NCI-H146 treated with DMSO at 0.1 percent for 48 hours (cell line): Measurements from ENCODE around the gene TTC22.
"Not testable (repeated sequence)": the region's sequence is repeated elsewhere in the genome, so short reads cannot be mapped to it uniquely, and the experiment has no call there.

Source experiments
- DNase-seq: peaks from one replicate; lab custom pipeline; 2025; ENCODE audit not compliant: unreplicated experiment; lab: John Stamatoyannopoulos, UW

TTC22 gene

DNA sequence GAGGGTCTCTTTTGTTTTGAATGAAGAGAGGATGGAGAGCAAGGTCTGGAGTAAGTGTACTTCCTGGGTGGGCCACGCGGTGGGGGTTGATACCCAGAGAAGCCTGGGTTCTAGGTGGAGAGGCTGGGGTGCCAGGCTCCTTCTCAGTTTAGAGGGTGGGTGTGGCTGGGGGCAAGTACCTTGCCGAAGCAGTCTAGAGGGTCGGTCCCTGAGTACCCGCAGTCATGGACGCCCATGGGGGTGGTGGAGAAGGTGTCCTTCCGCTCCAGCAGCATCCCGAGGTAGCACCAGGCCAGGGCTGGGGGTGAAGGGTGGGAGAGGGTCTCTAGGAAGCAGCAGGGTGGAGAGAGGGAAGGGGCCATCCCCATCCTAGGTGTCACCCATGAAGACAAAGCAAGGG is 14.3 kb downstream of the TTC22 start:
- DNase-seq, result no peak

GRCh38 chr1:54784066-54784465 is 17.1 kb downstream of the TTC22 start:
- no peak for DNase-seq

GRCh38 chr1:54782588-54782987 is 18.5 kb downstream of the TTC22 start:
- DNase-seq, result no peak

DNA sequence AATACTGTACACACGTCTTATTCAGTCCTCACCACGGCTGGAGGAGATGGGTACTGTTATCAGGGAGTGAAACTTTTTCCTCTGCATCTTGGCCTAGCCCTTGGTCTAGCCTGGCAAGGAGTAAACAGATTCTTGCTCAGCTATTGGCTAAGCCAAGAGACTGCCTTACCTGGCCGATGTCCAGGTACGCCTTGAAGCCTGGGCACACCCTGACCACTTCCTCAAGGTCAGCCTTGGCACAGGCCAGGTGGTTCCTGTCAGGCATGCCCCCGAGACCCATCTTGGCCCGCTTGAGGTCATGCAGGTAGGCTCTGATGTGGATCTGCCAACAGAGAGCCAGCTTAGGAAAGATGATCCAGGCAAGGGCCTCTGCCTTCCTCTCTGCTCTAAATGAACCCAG is 19.0 kb downstream of the TTC22 start:
- DNase-seq, result no peak

GRCh38 chr1:54781023-54781723 is 19.9 kb downstream of the TTC22 start:
- DNase-seq, result no peak

DNA sequence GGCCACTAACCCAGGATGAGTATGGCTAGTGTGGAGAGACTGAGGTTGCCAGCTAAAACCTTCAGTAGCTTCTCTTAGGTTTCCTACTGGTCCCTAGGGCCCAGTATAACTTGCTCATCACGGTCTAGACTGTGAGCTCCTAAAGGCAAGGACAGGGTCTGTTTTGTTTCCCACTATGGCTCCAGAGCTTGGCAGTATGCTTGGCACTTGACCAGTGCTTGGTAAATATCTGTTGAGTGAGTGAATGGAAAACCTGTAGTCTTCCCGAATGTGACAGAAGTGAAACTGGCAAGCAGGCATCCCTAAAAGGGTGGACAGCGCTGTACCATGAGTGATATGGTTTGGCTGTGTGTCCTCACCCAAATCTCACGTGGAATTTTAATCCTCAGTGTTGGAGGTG is 23.7 kb downstream of the TTC22 start:
- no peak for DNase-seq

DNA sequence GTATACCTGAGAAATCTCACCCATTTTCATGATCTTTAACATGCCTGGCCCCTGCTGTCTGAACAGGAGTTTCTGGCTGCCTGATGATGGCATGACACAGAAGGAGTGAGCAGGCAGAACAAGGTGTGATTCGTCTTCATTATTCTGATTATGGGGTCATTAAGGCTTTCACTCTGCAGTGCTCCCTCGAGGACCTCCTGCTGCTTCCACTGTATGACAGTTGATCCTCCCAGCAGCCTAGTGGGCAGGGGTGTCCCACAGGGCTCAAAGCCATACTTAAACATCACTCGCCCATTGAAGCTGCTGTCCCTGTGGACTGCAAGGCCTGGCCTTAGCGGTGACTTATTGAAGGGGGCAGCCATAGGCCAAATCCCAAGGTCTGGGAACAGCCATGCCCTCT is 24.1 kb downstream of the TTC22 start:
- no peak for DNase-seq

DNA sequence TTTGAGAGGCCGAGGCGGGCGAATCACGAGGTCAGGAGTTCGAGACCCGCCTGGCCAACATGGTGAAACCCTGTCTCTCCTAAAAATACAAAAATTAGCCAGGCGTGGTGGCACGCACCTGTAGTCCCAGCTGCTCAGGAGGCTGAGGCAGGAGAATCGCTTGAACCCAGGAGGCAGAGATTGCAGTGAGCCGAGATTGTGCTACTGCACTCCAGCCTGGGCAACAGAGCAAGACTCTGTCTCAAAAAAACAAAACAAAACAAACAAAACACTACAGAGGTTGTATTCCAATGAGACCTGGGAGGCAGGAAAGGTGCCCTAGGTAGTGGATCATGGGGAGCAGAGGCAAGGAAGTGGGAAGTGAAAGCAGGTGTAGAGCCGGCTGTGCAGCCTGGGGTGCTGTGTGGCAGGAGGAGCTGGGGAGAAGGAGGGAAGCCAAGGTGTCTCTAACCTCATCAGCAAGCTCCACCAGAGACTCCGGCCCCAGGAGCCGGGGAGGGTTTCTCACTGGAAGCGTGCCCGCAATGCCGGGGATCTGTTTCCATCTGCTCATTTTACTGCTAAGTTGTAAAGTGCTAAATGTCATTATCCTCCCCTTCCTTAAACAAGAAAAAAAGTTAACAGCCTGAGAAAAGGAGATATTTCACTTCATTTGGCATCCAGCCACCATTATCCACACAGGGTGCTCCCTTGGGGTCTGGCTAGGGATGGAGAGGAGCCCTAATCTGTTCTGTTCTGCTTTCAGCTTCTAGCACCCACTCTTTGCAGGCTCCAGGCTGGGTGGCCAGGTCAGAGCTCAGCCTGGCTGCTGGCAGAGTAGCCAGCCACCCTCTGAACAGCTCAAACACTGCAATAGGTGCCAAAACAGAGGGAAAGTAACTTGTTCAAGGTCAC is 25.0 kb downstream of the TTC22 start:
- DNase-seq, result not testable (repeated sequence)

- DNase-seq, result no peak
These were observed 26.2 kb downstream of the TTC22 start for GRCh38 chr1:54774820-54775498.

GRCh38 chr1:54772951-54773350 is 28.2 kb downstream of the TTC22 start:
- no peak for DNase-seq

DNA sequence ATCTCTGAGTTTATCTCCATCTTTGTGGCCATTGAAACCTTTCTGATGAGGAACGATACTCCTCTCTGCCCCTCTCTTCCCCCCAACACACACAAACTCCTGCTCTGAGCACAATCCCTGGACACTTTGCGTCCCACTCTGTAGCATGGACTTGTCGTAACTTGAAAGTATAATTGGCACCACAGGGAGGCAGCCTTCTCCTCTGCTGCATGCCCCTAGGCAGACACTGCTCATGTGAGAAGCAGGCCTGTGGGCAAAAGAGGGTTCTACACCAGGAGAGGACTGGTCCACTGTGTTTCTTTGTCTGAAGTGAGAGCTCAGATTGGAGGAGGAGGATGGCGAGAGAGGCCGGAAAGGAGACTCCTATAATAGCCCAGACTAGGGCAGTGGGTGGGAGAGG is 33.0 kb downstream of the TTC22 start:
- peak; percentile 63 for DNase-seq

DNA sequence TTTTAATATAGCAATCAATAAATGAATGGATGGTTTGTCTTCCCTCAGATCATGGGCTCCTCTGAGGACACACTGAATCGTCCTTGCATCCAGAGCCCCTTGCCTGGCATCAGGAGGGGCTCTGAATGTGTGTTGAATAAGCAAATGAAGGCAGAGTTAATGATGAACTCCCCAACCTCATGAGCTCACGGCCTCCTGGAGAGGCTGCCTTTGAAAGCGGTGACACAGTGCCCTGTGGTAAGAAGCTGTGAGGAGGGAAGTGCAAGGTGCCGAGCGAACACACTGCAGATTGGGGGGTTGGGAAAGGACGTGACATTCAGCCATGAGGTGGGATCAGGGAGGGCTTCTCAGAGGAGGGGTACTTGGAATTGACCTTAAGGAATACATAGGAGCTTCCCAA is 33.6 kb downstream of the TTC22 start:
- DNase-seq, result no peak

DNA sequence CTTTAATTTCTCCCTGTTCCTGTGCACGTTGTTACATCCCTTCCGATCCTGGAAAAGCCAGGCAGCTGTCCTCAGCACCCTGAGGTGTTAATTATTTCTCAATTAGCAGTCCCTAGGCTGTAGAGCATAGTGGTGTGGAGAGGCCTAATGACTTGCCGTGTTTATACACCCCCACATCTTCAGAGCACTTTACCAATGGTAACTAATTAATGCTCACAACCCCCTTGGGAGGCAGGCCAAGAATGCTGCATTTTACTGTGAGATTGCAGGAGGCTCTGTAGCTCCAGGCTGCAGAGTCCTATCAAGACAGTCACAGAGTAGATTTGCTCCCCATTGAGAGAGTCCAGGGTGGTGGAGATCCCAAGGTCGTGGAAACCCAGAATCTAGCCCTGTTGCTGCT is 34.4 kb downstream of the TTC22 start:
- peak; percentile 68 for DNase-seq

DNA sequence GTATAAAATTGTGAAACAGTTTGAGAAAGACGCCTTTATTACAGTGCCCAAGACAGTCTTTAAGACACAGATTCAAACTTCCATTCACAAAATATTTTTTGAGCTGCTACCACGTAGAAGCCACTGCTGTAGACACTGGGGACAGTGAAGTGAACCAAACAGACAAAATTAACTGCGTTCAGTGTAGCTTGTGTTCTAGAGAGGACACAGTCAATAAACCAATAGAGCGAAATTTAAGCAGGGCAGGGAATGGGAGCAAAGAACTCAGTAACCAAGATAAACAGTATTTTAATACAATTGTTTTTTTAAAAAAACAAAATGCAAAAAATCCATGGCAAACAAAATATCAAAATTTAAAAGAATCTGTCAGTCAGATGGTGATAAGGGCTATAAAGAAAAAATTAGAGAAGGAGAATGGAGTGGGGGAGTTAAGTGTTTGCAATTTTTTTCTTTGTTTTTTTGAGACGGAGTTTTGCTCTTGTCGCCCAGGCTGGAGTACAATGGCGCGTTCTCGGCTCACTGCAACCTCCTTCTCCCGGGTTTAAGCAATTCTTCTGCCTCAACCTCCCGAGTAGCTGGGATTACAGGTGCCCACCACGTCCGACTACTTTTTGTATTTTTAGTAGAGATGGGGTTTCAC is 36.1 kb downstream of the TTC22 start:
- no peak for DNase-seq

- DNase-seq, result peak; percentile 99
These were observed 36.8 kb downstream of the TTC22 start, which contains the start of gene PARS2 for GRCh38 chr1:54764133-54764921. PARS2 (minus strand) TSS chr1:54764523; CDS start chr1:54759161, 5,362 bp downstream.

DNA sequence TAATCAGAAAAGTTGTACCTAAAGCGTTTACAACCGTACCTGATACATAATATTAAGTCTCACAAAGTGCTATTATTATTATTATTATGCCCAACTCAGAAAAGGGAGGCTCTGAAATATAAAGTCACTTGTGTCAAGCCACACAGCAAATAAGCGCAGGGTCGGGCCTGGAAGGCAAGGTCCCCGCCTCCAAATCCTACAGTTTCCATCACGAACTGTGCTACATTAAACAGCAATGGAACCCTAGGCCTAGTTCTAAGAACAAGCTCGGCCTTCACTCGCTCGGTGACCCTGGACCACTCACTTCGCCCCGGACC is 37.3 kb downstream of the TTC22 start:
- DNase-seq, result no peak

- no peak for DNase-seq
These were observed 42.3 kb downstream of the TTC22 start for GRCh38 chr1:54758678-54759348.

DNA sequence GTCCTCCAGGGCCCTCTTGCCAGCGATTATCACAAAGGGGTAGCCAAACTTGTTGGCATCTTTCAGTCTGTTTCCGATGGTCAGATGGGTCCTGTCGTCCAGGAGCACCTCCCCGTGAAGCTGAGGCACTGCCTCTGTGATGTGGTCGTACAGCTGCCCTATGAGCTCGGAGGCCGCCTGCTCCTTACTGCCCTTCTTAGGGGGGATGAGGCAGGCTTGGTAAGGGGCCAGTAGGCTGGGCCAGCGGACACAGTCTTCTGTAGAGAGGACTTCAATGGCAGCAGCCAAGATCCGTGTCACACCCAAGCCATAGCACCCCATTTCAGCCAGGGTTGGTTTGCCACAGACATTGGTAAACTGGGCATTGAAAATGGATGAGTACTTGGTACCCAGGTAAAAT is 43.3 kb downstream of the TTC22 start:
- DNase-seq, result no peak

DNA sequence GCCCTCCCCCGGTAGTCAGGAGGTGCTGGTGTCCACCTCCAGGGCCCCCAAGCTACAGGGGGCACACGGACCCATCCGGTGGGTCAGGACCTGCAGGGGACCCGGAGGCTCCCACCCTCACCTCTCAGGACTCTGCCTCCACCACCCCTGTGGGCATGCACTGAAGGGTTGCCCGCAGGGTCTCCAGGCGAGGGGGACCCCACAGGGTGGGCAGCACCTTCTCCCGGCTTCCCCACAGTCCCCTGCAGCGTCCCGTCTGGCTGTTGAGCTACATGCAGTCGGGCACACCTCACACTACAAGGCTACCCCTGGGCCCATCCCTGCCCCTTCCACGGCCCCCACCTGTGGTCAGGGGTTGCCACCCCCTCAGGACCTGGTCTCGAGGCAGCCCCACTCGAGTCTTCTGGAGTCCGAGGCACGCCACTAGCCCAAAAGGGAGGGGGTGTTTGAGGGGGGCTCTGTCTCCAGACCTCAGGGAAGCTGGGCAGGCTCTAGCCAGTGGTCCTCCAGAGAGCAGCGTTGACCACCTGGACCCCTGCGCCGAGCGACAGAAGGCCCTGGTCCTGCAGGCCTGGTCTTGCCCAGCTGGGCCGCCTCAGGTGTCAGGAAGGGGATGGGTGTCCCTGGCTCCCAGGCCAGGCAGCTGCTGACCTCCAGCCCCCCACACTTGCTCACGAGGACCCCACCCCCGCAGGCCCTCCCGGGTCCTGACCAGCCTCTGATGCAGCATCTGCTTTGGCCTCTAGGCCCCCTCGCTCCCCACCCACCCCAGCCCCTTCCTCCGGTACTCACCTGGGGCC is 46.4 kb downstream of the TTC22 start:
- no peak for DNase-seq
